ENCODE results near the gene PRKCB. TPM values are rescaled to one million over a fixed set of nuclear protein-coding genes. Genes with fewer than 3 reads are reported as not detected.

Gene PRKCB
- total and polyA plus RNA-seq, 2 experiments from 2014 or later = 0.70 to 0.92 TPM

- Histone ChIP-seq H3K27me3 (peaks cover 17% of the 10 kb centered on the region), H3K4me1 (ENCODE audit: insufficient read depth) (no peaks in the 10 kb centered on the region), H4K20me1 (ENCODE audit: insufficient read depth, poor library complexity, severe bottlenecking) (no peaks in the 10 kb centered on the region), H2AFZ (no peak overlapping the region), H3K36me3 (replicated peaks; ENCODE audit: insufficient read depth, low read depth) (no peaks in the 10 kb centered on the region), H3K4me3 (no peak overlapping the region), H3K79me2 (no peaks in the 10 kb centered on the region), H3K9me2 (replicated peaks; ENCODE audit: insufficient read depth) (no peaks in the 10 kb centered on the region), H3K9me3 (ENCODE audit: low read depth) (no peaks in the 10 kb centered on the region), H3K27ac (no peak overlapping the region), H3K4me2 (no peak overlapping the region)
- DNase-seq (ENCODE audit: low spot score) = no peak
- TF ChIP-seq EZH2 (IDR thresholded peaks at IDR 0.05; ENCODE audit: borderline replicate concordance) (no peak), CTCF (IDR thresholded peaks at IDR 0.05; ENCODE audit: poor library complexity) (no peak), EZH2phosphoT487 (IDR thresholded peaks at IDR 0.05; ENCODE audit: low read depth, severe bottlenecking, unreplicated experiment) (no peak)
- WGBS (ENCODE audit: low lambda C conversion rate, missing lambda C conversion rate) = 86% methylated on average over 3 of the region's 3 CpGs
These were observed 297.0 kb downstream of the PRKCB start for GRCh38 chr16:24132797-24133155.

- no peaks in the 10 kb centered on the region for H3K79me2 ChIP-seq
- H4K20me1 ChIP-seq (ENCODE audit: insufficient read depth, poor library complexity, severe bottlenecking) = no peaks in the 10 kb centered on the region
- no peaks in the 10 kb centered on the region for H3K9me2 ChIP-seq (replicated peaks; ENCODE audit: insufficient read depth)
- H3K36me3 ChIP-seq (replicated peaks; ENCODE audit: insufficient read depth, low read depth) = no peaks in the 10 kb centered on the region
- no peak overlapping the region for H2AFZ ChIP-seq
- no peak overlapping the region for H3K4me2 ChIP-seq
- DNase-seq (ENCODE audit: low spot score) = no peak
- peaks cover 8% of the 10 kb centered on the region for H3K27me3 ChIP-seq
- H3K27ac ChIP-seq = no peak overlapping the region
- no peak for TF ChIP-seq CTCF (IDR thresholded peaks at IDR 0.05; ENCODE audit: poor library complexity)
- no peak for TF ChIP-seq EZH2 (IDR thresholded peaks at IDR 0.05; ENCODE audit: borderline replicate concordance)
- TF ChIP-seq EZH2phosphoT487 (IDR thresholded peaks at IDR 0.05; ENCODE audit: low read depth, severe bottlenecking, unreplicated experiment) = no peak
- H3K9me3 ChIP-seq (ENCODE audit: low read depth) = no peaks in the 10 kb centered on the region
- H3K4me3 ChIP-seq = no peak overlapping the region
- WGBS (ENCODE audit: low lambda C conversion rate, missing lambda C conversion rate) = 64% methylated on average over 9 of the region's 9 CpGs
- no peaks in the 10 kb centered on the region for H3K4me1 ChIP-seq (ENCODE audit: insufficient read depth)
These were observed 300.1 kb downstream of the PRKCB start for GRCh38 chr16:24135624-24136565.

- Histone ChIP-seq H3K4me1 (ENCODE audit: insufficient read depth) (no peaks in the 10 kb centered on the region), H3K79me2 (no peaks in the 10 kb centered on the region), H2AFZ (no peak overlapping the region), H3K4me2 (no peak overlapping the region), H4K20me1 (ENCODE audit: insufficient read depth, poor library complexity, severe bottlenecking) (no peaks in the 10 kb centered on the region), H3K9me3 (ENCODE audit: low read depth) (no peaks in the 10 kb centered on the region), H3K4me3 (no peak overlapping the region), H3K27ac (no peak overlapping the region), H3K36me3 (replicated peaks; ENCODE audit: insufficient read depth, low read depth) (no peaks in the 10 kb centered on the region), H3K9me2 (replicated peaks; ENCODE audit: insufficient read depth) (no peaks in the 10 kb centered on the region), H3K27me3 (no peaks in the 10 kb centered on the region)
- 10% methylated on average over 2 of the region's 2 CpGs for WGBS (ENCODE audit: low lambda C conversion rate, missing lambda C conversion rate)
- TF ChIP-seq EZH2phosphoT487 (IDR thresholded peaks at IDR 0.05; ENCODE audit: low read depth, severe bottlenecking, unreplicated experiment) (no peak), EZH2 (IDR thresholded peaks at IDR 0.05; ENCODE audit: borderline replicate concordance) (no peak), CTCF (IDR thresholded peaks at IDR 0.05; ENCODE audit: poor library complexity) (no peak)
- no peak for DNase-seq (ENCODE audit: low spot score)
These were observed 302.2 kb downstream of the PRKCB start for GRCh38 chr16:24138024-24138423.
